Neural cell (in vitro differentiated cells): ENCODE measurements around the gene VSTM1.

ENCODE experiments used
- CTCF ChIP-seq: fragments of 450-650 bp; IDR thresholded peaks from 2 replicates; pipeline ENCODE4 v1.5.1; 2014; ENCODE audit warnings: antibody characterized with exemption, mild to moderate bottlenecking, moderate library complexity; ENCODE audit not compliant: poor library complexity, severe bottlenecking
- EP300 ChIP-seq: fragments of 450-650 bp; conservative IDR thresholded peaks from 2 replicates; pipeline ENCODE4 v1.6.1; 2014; ENCODE audit warnings: antibody characterized with exemption, mild to moderate bottlenecking, moderate library complexity; ENCODE audit not compliant: poor library complexity, severe bottlenecking
- EZH2 ChIP-seq: fragments of 200-600, 300-800 bp; shearing (Covaris generic), sonication (generic); IDR thresholded peaks from 2 replicates; pipeline ENCODE4 v1.6.1; 2014; ENCODE audit warnings: antibody characterized with exemption, low read length, borderline replicate concordance, mild to moderate bottlenecking; ENCODE audit not compliant: insufficient read depth, poor library complexity, severe bottlenecking
- MXI1 ChIP-seq: fragments of 450-650 bp; conservative IDR thresholded peaks from 2 replicates; pipeline ENCODE4 v1.6.1; 2014; ENCODE audit warnings: antibody characterized with exemption, mild to moderate bottlenecking; ENCODE audit not compliant: poor library complexity, severe bottlenecking
- POLR2AphosphoS5 ChIP-seq: IDR thresholded peaks from 2 replicates; pipeline ENCODE4 v1.6.1; 2012
- RAD21 ChIP-seq: fragments of 450-650 bp; conservative IDR thresholded peaks from 2 replicates; pipeline ENCODE4 v1.6.1; 2014; ENCODE audit warnings: antibody characterized with exemption, mild to moderate bottlenecking, moderate library complexity
- REST ChIP-seq: IDR thresholded peaks from 2 replicates; pipeline ENCODE4 v1.6.1; 2012; ENCODE audit warnings: borderline replicate concordance
- SMC3 ChIP-seq: fragments of 450-650 bp; conservative IDR thresholded peaks from 2 replicates; pipeline ENCODE4 v1.6.1; 2014; ENCODE audit warnings: antibody characterized with exemption, mild to moderate bottlenecking, moderate library complexity; ENCODE audit not compliant: poor library complexity
- TAF1 ChIP-seq: IDR thresholded peaks from 2 replicates; pipeline ENCODE4 v1.6.1; 2012; ENCODE audit warnings: low read depth

- TF ChIP-seq POLR2AphosphoS5 (no peak), CTCF (no peak), RAD21 (no peak), REST (no peak), EZH2 (no peak), SMC3 (no peak), EP300 (no peak), MXI1 (no peak), TAF1 (no peak)
Observed at GRCh38 chr19:54009440-54009839, 54.3 kb downstream of the VSTM1 start.
